HG03520 (cell line): ENCODE measurements around the gene MUC4.

Experiments used
- ATAC-seq: cut with Tn5 transposase; IDR thresholded peaks from one replicate; pipeline ENCODE4 v1.9.1; 2021; ENCODE audit warnings: mild to moderate bottlenecking, moderate library complexity; ENCODE audit not compliant: unreplicated experiment

MUC4 gene

GRCh38 chr3:195705081-195705991, 106.4 kb downstream of the MUC4 start:
- ATAC-seq, result no peak

- ATAC-seq, result no peak
Observed at GRCh38 chr3:195704433-195704999, 107.2 kb downstream of the MUC4 start.

GRCh38 chr3:195703776-195704175, 108.0 kb downstream of the MUC4 start:
- ATAC-seq, result no peak

- ATAC-seq, result no peak
Observed at GRCh38 chr3:195701042-195701915, 110.5 kb downstream of the MUC4 start.

GRCh38 chr3:195700319-195700718, 111.4 kb downstream of the MUC4 start:
- ATAC-seq, result no peak

- ATAC-seq, result no peak
Observed at GRCh38 chr3:195699860-195700259, 111.9 kb downstream of the MUC4 start.

- ATAC-seq, result no peak
Observed at GRCh38 chr3:195699388-195699771, 112.3 kb downstream of the MUC4 start.

- no peak for ATAC-seq
Observed at GRCh38 chr3:195698647-195699387, 112.9 kb downstream of the MUC4 start.

GRCh38 chr3:195698325-195698646, 113.4 kb downstream of the MUC4 start:
- ATAC-seq, result no peak

- no peak for ATAC-seq
Observed at GRCh38 chr3:195697582-195698324, 114.0 kb downstream of the MUC4 start.
